Esophagus (tissue), 2 donors: ENCODE results near the gene SLC39A2. TPM values are rescaled to one million over a fixed set of nuclear protein-coding genes. Genes with fewer than 3 reads are reported as not detected.

Experiments used
- H3K27ac ChIP-seq, 2 donors: one replicate each; pipeline ENCODE4 v1.5.1; 2013; ENCODE audit warnings: low read depth in 2 of 2, mild to moderate bottlenecking in 2 of 2, inconsistent platforms in 1 of 2, low read length in 1 of 2, moderate library complexity in 1 of 2
- H3K27me3 ChIP-seq, 2 donors: one replicate each; pipeline ENCODE4 v1.6.1; 2013; ENCODE audit warnings: low read length in 2 of 2, control low read depth in 1 of 2, mild to moderate bottlenecking in 1 of 2; ENCODE audit not compliant: insufficient read depth in 2 of 2, control insufficient read depth in 1 of 2
- H3K36me3 ChIP-seq, 2 donors: one replicate each; pipeline ENCODE4 v1.6.1; 2013; ENCODE audit warnings: low read length in 1 of 2; ENCODE audit not compliant: control insufficient read depth in 2 of 2, insufficient read depth in 2 of 2
- H3K4me1 ChIP-seq, 2 donors: one replicate each; pipeline ENCODE4 v1.6.1; 2013; ENCODE audit warnings: low read length in 1 of 2; ENCODE audit not compliant: control insufficient read depth in 2 of 2, insufficient read depth in 2 of 2
- H3K4me3 ChIP-seq, 2 donors: one replicate each; pipeline ENCODE4 v1.5.1; 2013; ENCODE audit warnings: low read length in 2 of 2, mild to moderate bottlenecking in 2 of 2, low read depth in 1 of 2, moderate library complexity in 1 of 2
- H3K9me3 ChIP-seq, 2 donors: one replicate each; pipeline ENCODE4 v1.6.1; 2013; ENCODE audit warnings: mild to moderate bottlenecking in 2 of 2, low read depth in 1 of 2, low read length in 1 of 2, moderate library complexity in 1 of 2; ENCODE audit not compliant: control insufficient read depth in 2 of 2, insufficient read depth in 1 of 2
- WGBS, 2 donors: extraction: QIAGEN DNeasy Blood & Tissue Kit; methylation state at CpG; one replicate each; pipeline ENCODE4 v1.1.7; 2013; 5-methylcytosine and 5-hydroxymethylcytosine counted together
- polyA plus RNA-seq, 2 donors: library from polyadenylated mRNA; stranded (reverse); fragments of 200-250 nt; gene quantifications; one replicate each; pipeline ENCODE4 v1.2.3, GENCODE V29; 2013
- donor health status: healthy with polysubstance abuse.
- donor health status: Bipolar disorder and iron deficiency.

Gene SLC39A2
- polyA plus RNA-seq, 2 donors = 8.2 to 20.3 TPM

DNA sequence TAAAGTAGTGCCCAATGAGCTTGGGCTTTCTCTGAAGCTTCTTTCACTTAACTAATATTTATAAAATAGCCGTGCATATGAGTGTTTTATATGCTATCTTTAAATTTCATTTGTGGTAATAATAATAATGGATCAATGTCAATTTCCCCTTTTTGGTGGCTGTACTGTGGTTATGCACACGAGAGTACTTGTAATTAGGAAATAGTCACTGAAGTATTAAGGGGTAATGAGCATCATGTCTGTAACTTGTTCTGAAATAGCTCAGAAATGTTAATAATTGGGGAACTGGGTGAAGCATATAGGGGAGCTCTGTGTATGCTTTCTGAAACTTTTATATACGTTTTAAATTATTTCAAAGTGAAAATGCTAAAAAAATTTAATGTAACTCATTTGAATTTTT is 51.5 kb downstream of the SLC39A2 start:
- WGBS, 2 donors = 66 to 76% methylated on average over 3 of the region's 3 CpGs
- no peak overlapping the region for H3K4me3 ChIP-seq
- no peaks in the 10 kb centered on the region for H3K27me3 ChIP-seq
- no peaks in the 10 kb centered on the region for H3K4me1 ChIP-seq
- H3K36me3 ChIP-seq = no peaks in the 10 kb centered on the region
- no peak overlapping the region for H3K27ac ChIP-seq
- no peaks in the 10 kb centered on the region for H3K9me3 ChIP-seq

Other genes starting within 250 kb of the SLC39A2 start
- gene EDDM3B, start 230.9 kb upstream of the SLC39A2 start, polyA plus RNA-seq = not detected
- gene RNASE6, start 218.0 kb upstream of the SLC39A2 start, polyA plus RNA-seq = 1 to 10 TPM; 1.0 to 1.8 TPM
- 10 to 100 TPM; 21.7 to 46.5 TPM for gene RNASE1, start 196.4 kb upstream of the SLC39A2 start, polyA plus RNA-seq
- under 1 TPM in 1 of 2 donors, not detected in 1; 0.09 TPM for gene RNASE3, start 107.9 kb upstream of the SLC39A2 start, polyA plus RNA-seq
- under 1 TPM; 0.29 to 0.46 TPM for gene RNASE2, start 43.8 kb upstream of the SLC39A2 start, polyA plus RNA-seq
- gene METTL17, start 9.3 kb upstream of the SLC39A2 start, polyA plus RNA-seq = 10 to 100 TPM; 55.1 to 56.3 TPM
- 100 to 1,000 TPM; 131 to 252 TPM for gene NDRG2, start 25.8 kb downstream of the SLC39A2 start, polyA plus RNA-seq
- gene TPPP2, start 30.9 kb downstream of the SLC39A2 start, polyA plus RNA-seq = under 1 TPM in 1 of 2 donors, not detected in 1; 0.14 TPM
- gene RNASE13, start 35.5 kb downstream of the SLC39A2 start, polyA plus RNA-seq = not detected
- gene RNASE7, start 43.1 kb downstream of the SLC39A2 start, polyA plus RNA-seq = 10 to 100 TPM; 33.9 to 92.8 TPM
- not detected for gene RNASE8, start 58.5 kb downstream of the SLC39A2 start, polyA plus RNA-seq
- gene ARHGEF40, start 71.0 kb downstream of the SLC39A2 start, polyA plus RNA-seq = 1 to 10 TPM; 1.8 to 3.0 TPM
- gene ZNF219, start 99.4 kb downstream of the SLC39A2 start, polyA plus RNA-seq = 10 to 100 TPM; 39.9 to 42.2 TPM
- 1 to 10 TPM; 1.6 to 1.8 TPM for gene TMEM253, start 101.8 kb downstream of the SLC39A2 start, polyA plus RNA-seq
- gene OR5AU1, start 156.8 kb downstream of the SLC39A2 start, polyA plus RNA-seq = not detected